Transverse colon (tissue), 3 donors: ENCODE results near the gene ZNF22.

ENCODE experiments used
- POLR2A ChIP-seq: fragments of 450-650 bp; IDR thresholded peaks from one replicate; pipeline ENCODE4 v1.6.1; 2016; ENCODE audit warnings: antibody characterized with exemption, mild to moderate bottlenecking, moderate library complexity
- TF ChIP-seq, protein P1 (sequence below), 5 experiments: fragments of 200-600 bp in 3 of 5; fragments of 450-650 bp in 2 of 5; sonication (generic) in 3 of 5; IDR thresholded peaks; 1 replicate in 2 of 5; 2 replicates in 3 of 5; pipeline ENCODE4 v1.5.1; 2016 to 2017; ENCODE audit warnings: antibody characterized with exemption in 5 of 5, inconsistent platforms in 3 of 5, mild to moderate bottlenecking in 2 of 5, moderate library complexity in 1 of 5

DNA sequence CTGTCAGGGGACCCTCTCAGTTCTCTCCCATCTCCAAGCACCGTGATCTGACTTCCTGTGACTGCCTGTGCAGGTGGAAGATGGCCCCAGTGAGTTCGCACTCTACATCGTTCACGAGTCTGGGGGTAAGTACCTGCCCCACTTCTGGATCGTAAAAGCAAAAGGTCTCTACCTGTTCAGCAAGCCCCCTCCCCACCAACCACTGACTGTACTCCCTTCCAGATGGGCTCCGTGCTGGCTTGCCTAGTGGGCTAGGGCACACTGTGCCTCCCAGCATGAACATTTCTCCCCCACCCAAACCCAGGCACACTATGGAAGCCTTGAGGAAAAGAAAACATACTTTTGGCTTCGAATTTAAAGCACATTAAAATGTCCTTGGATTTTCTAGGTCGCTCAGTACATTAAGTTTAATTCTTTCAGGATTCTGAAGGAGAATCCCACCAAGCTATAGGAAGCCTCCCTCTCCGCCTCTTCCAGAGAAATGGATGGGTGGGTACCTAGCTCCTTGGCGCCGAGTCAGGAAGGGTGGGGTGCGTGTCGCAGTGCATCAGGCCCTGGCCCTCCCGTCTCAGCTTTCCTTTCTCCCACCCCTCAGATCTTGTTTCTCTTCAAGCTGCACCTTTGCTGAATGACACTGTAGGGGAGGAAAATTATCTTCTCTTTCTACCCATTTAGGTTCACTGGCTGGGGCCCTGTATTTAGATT lies 11.0 kb upstream of the ZNF22 start:
- TF ChIP-seq, protein P1, sequence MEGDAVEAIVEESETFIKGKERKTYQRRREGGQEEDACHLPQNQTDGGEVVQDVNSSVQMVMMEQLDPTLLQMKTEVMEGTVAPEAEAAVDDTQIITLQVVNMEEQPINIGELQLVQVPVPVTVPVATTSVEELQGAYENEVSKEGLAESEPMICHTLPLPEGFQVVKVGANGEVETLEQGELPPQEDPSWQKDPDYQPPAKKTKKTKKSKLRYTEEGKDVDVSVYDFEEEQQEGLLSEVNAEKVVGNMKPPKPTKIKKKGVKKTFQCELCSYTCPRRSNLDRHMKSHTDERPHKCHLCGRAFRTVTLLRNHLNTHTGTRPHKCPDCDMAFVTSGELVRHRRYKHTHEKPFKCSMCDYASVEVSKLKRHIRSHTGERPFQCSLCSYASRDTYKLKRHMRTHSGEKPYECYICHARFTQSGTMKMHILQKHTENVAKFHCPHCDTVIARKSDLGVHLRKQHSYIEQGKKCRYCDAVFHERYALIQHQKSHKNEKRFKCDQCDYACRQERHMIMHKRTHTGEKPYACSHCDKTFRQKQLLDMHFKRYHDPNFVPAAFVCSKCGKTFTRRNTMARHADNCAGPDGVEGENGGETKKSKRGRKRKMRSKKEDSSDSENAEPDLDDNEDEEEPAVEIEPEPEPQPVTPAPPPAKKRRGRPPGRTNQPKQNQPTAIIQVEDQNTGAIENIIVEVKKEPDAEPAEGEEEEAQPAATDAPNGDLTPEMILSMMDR (IDR thresholded peaks at IDR 0.05) = no peak
- TF ChIP-seq POLR2A = no peak
